Transverse colon (tissue), 4 donors: Measurements from ENCODE around the gene SDK2. TPM values are rescaled to one million over a fixed set of nuclear protein-coding genes. Genes with fewer than 3 reads are reported as not detected.

Experiments
- DNase-seq: peaks from one replicate; pipeline ENCODE4 v3.0.0-alpha.2; 2019
- H3K27ac ChIP-seq, 4 donors: fragments of 200-600 bp; sonication (generic); 2 replicates each; pipeline ENCODE4 v1.5.1; 2016 to 2018; ENCODE audit warnings: inconsistent platforms in 4 of 4
- H3K27me3 ChIP-seq: fragments of 200-600 bp; sonication (generic); 2 replicates; pipeline ENCODE4 v1.5.1; 2017; ENCODE audit warnings: inconsistent platforms
- H3K36me3 ChIP-seq, 4 donors: fragments of 200-600 bp; sonication (generic); 2 replicates each; pipeline ENCODE4 v1.5.1; 2017 to 2019; ENCODE audit warnings: inconsistent platforms in 4 of 4
- H3K4me1 ChIP-seq, 4 donors: fragments of 200-600 bp; sonication (generic); 2 replicates each; pipeline ENCODE4 v1.5.1; 2017 to 2020; ENCODE audit warnings: inconsistent platforms in 4 of 4
- H3K4me3 ChIP-seq, 4 donors: fragments of 200-600 bp; sonication (generic); 1 replicate in 1 of 4; 2 replicates in 3 of 4; pipeline versions ENCODE4 v1.5.1 to v1.6.1; 2017 to 2019; ENCODE audit warnings: inconsistent platforms in 4 of 4
- H3K9me3 ChIP-seq, 2 donors: fragments of 200-600 bp; sonication (generic); 2 replicates each; pipeline ENCODE4 v1.5.1; 2017 to 2019; ENCODE audit warnings: inconsistent platforms in 2 of 2
- EP300 ChIP-seq: sonication (generic); formaldehyde crosslinking; IDR thresholded peaks from one replicate; pipeline ENCODE4 v1.6.1; 2017; ENCODE audit warnings: antibody characterized with exemption, low read depth
- POLR2A ChIP-seq: fragments of 450-650 bp; IDR thresholded peaks from one replicate; pipeline ENCODE4 v1.6.1; 2016; ENCODE audit warnings: antibody characterized with exemption, mild to moderate bottlenecking, moderate library complexity
- POLR2AphosphoS5 ChIP-seq, 3 donors: sonication (generic); formaldehyde crosslinking; IDR thresholded peaks; one replicate each; pipeline ENCODE4 v1.6.1; 2016; ENCODE audit warnings: antibody characterized with exemption in 3 of 3
- WGBS, 2 donors: methylation state at CpG; one replicate each; pipeline ENCODE4 v1.1.5; 2018; ENCODE audit warnings: low coverage in 1 of 2; 5-methylcytosine and 5-hydroxymethylcytosine counted together
- in situ Hi-C, 4 donors: fragments of 200-750 bp; cut with MboI; loops; one replicate each; pipeline versions ENCODE4 v1.15.0 to v1.15.1; 2017; ENCODE audit warnings: low sequenced_read_pairs in 3 of 4, low pct_ligation_motif_present in 1 of 4, low pct_unique_long_range_greater_than_20kb in 1 of 4
- intact Hi-C: fragments of 100-400 bp; cut with DNase I; formaldehyde crosslinking; loops from one replicate; pipeline ENCODE4 v1.15.1; 2023; ENCODE audit warnings: low total_unique reads
- total RNA-seq, 4 donors: library from RNA; depleted of rRNA; stranded (reverse); fragments of >200 nt; gene quantifications; one replicate each; pipeline ENCODE4 v1.1.0, GENCODE V29; 2016
- TF ChIP-seq, protein P1 (sequence below), 5 experiments: fragments of 200-600 bp in 3 of 5; fragments of 450-650 bp in 2 of 5; sonication (generic) in 3 of 5; IDR thresholded peaks; 1 replicate in 2 of 5; 2 replicates in 3 of 5; pipeline ENCODE4 v1.5.1; 2016 to 2017; ENCODE audit warnings: antibody characterized with exemption in 5 of 5, inconsistent platforms in 3 of 5, mild to moderate bottlenecking in 2 of 5, moderate library complexity in 1 of 5

Gene SDK2
- total RNA-seq, 4 donors from 2014 or later, result 2.6 to 9.8 (median 3.4) TPM

DNA sequence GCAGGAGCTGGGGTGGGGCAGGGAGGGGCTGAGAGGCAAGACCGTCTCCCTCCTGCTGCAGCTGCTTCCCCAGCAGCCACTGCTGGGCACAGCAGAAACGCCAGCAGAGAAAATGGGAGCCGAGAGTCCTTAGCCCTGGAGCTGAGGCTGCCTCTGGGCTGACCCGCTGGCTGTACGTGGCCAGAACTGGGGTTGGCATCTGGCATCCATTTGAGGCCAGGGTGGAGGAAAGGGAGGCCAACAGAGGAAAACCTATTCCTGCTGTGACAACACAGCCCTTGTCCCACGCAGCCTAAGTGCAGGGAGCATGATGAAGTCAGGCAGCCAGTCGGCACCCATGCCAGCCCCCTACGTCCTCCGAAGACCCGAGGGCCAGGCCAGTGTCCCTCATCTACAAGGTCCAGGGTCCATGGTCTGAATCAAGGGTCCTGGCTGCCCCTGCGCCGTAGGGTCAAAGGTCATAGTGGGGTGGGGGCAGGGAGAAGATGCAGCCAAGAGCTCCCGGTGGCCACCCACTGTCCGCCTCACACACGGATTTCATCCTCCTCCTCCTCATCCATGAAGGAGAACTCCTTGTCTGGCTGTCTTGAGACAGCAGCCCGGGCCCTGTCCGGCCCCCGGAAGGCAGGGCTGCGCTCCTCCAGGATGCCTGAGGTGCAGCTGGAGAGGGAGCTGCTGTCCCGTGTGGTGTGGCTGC, 359.2 kb downstream of the SDK2 start:
- H3K4me3 ChIP-seq, result no peak overlapping the region
- H3K27ac ChIP-seq, result peak overlapping the region; percentile 83 to 90 (median 86)
- intact Hi-C loops (no loop called here), in situ Hi-C loops (no loop called here)
- no peaks in the 10 kb centered on the region for H3K9me3 ChIP-seq
- TF ChIP-seq, protein P1, sequence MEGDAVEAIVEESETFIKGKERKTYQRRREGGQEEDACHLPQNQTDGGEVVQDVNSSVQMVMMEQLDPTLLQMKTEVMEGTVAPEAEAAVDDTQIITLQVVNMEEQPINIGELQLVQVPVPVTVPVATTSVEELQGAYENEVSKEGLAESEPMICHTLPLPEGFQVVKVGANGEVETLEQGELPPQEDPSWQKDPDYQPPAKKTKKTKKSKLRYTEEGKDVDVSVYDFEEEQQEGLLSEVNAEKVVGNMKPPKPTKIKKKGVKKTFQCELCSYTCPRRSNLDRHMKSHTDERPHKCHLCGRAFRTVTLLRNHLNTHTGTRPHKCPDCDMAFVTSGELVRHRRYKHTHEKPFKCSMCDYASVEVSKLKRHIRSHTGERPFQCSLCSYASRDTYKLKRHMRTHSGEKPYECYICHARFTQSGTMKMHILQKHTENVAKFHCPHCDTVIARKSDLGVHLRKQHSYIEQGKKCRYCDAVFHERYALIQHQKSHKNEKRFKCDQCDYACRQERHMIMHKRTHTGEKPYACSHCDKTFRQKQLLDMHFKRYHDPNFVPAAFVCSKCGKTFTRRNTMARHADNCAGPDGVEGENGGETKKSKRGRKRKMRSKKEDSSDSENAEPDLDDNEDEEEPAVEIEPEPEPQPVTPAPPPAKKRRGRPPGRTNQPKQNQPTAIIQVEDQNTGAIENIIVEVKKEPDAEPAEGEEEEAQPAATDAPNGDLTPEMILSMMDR (IDR thresholded peaks at IDR 0.05), result no peak
- no peak for TF ChIP-seq EP300
- no peak for TF ChIP-seq POLR2AphosphoS5 (IDR thresholded peaks at IDR 0.05)
- TF ChIP-seq POLR2A, result no peak
- H3K27me3 ChIP-seq, result no peaks in the 10 kb centered on the region
- DNase-seq, result no peak
- peaks cover 0 to 16% (median 7%) of the 10 kb centered on the region in 4 donors for H3K36me3 ChIP-seq
- 76% methylated on average over 19 of the region's 20 CpGs; no CpG with 5 or more reads in 1 of the 2 donors for WGBS, 2 donors
- H3K4me1 ChIP-seq, result peaks cover 44 to 69% (median 47%) of the 10 kb centered on the region in 4 donors
